Left colon (tissue), 2 donors: ENCODE results near the gene MID1. TPM values are rescaled to one million over a fixed set of nuclear protein-coding genes. Genes with fewer than 3 reads are reported as not detected.

Experiments used
- ATAC-seq: fragments of 200-7000 bp; cut with Tn5 transposase; one replicate; pipeline ENCODE4 v1.9.1; 2020; ENCODE audit warnings: mild to moderate bottlenecking, moderate library complexity
- DNase-seq, 2 donors: peaks; one replicate each; pipeline ENCODE4 v3.0.0-alpha.2; 2020
- intact Hi-C, 2 donors: fragments of 100-400 bp; cut with DNase I in 1 of 2; cut with micrococcal nuclease in 1 of 2; formaldehyde crosslinking; loops; one replicate each; pipeline versions ENCODE4 v1.11.2 to v1.14.0; 2022; cut with DNase I, micrococcal nuclease
- long read RNA-seq: library from polyadenylated mRNA; unstranded; transcript quantifications from one replicate; pipeline ENCODE4 v2.0.0, GENCODE V29; 2021
- total RNA-seq, 2 donors: library from RNA; stranded (reverse); fragmentation: NEBNext Ultra II Directional; extraction: Animal tissue kit (Norgen Biotek cat#: 25700); gene quantifications; one replicate each; pipeline ENCODE4 v1.2.1, GENCODE V29; 2021
- donor health status: DM: no; HTN: no; CAD: no.
- donor health status: DM: yes; HTN: yes; CAD: no.

Gene MID1
- 10 to 100 TPM; 38.5 to 40.1 TPM for total RNA-seq
- long read RNA-seq, full-length matches to known transcripts: 23 of 51 reads
- long read RNA-seq, partial matches to known transcripts: 18 of 51 reads
- long read RNA-seq, other reads (novel, unspliced or antisense): 10 of 51 reads

- intact Hi-C loops: no loop called here
- ATAC-seq (peak; percentile 56), DNase-seq (peak; percentile 62 to 74)
These were observed at the start of gene MID1 for GRCh38 chrX:10620121-10620699. Gene MID1, minus strand, starts transcription at chrX:10620585. Its CDS starts 53,038 bp downstream, at chrX:10567547.

GRCh38 chrX:10667143-10667542 is 46.8 kb upstream of the MID1 start:
- DNase-seq: no peak
- intact Hi-C loops: no loop called here
- no peak for ATAC-seq

GRCh38 chrX:10666102-10666501 is 45.7 kb upstream of the MID1 start:
- intact Hi-C loops: no loop called here
- no peak for DNase-seq
- no peak for ATAC-seq

GRCh38 chrX:10665681-10666080 is 45.3 kb upstream of the MID1 start:
- intact Hi-C loops: no loop called here

GRCh38 chrX:10660171-10660570 is 39.8 kb upstream of the MID1 start:
- intact Hi-C loops: no loop called here

More at GRCh38 chrX:10665681-10666080, 45.3 kb upstream of the MID1 start:
- no peak for DNase-seq
- no peak for ATAC-seq

GRCh38 chrX:10656214-10656613 is 35.8 kb upstream of the MID1 start:
- ATAC-seq (peak; percentile 58), DNase-seq (peak in 1 of 2 donors; percentile 10)
- intact Hi-C loops: no loop called here

More at GRCh38 chrX:10660171-10660570, 39.8 kb upstream of the MID1 start:
- ATAC-seq: no peak
- no peak for DNase-seq

- DNase-seq: no peak
- intact Hi-C loops: no loop called here
- no peak for ATAC-seq
These were observed 34.6 kb upstream of the MID1 start for GRCh38 chrX:10654960-10655359.

- DNase-seq: no peak
- no peak for ATAC-seq
- intact Hi-C loops: no loop called here
These were observed 32.9 kb upstream of the MID1 start for GRCh38 chrX:10653302-10653701.

- no peak for DNase-seq
- intact Hi-C loops: no loop called here
- no peak for ATAC-seq
These were observed 28.9 kb upstream of the MID1 start for GRCh38 chrX:10649265-10649664.

- ATAC-seq: no peak
- intact Hi-C loops: no loop called here
- DNase-seq: no peak
These were observed 28.2 kb upstream of the MID1 start for GRCh38 chrX:10648614-10649013.

GRCh38 chrX:10636851-10637250 is 16.5 kb upstream of the MID1 start:
- DNase-seq (no peak), ATAC-seq (no peak)
- intact Hi-C loops: loop anchor here in 1 of 2 donors (10.0 kb wide), 1 partner anchor 442 kb away; no protein-coding TSS in a partner anchor

- peak; percentile 85 for ATAC-seq
- intact Hi-C loops: loop anchor here in 1 of 2 donors (10.0 kb wide), 1 partner anchor 442 kb away; no protein-coding TSS in a partner anchor
- DNase-seq: peak in 1 of 2 donors; percentile 18
These were observed 16.0 kb upstream of the MID1 start for GRCh38 chrX:10636337-10636736.

GRCh38 chrX:10634392-10635161 is 14.2 kb upstream of the MID1 start:
- intact Hi-C loops: loop anchor here in 1 of 2 donors (10.0 kb wide), 1 partner anchor 440 kb away; no protein-coding TSS in a partner anchor
- ATAC-seq (no peak), DNase-seq (no peak)

- intact Hi-C loops: loop anchor here in 1 of 2 donors (10.0 kb wide), 1 partner anchor 439 kb away; no protein-coding TSS in a partner anchor
- no peak for ATAC-seq
- no peak for DNase-seq
These were observed 13.3 kb upstream of the MID1 start for GRCh38 chrX:10633722-10634121.

- no peak for DNase-seq
- no peak for ATAC-seq
- intact Hi-C loops: loop anchor here in 1 of 2 donors (10.0 kb wide), 1 partner anchor 437 kb away; no protein-coding TSS in a partner anchor
These were observed 11.2 kb upstream of the MID1 start for GRCh38 chrX:10631416-10632145.

GRCh38 chrX:10630320-10630719 is 9.9 kb upstream of the MID1 start:
- intact Hi-C loops: loop anchor here in 1 of 2 donors (10.0 kb wide), 1 partner anchor 436 kb away; no protein-coding TSS in a partner anchor
- no peak for DNase-seq
- no peak for ATAC-seq

GRCh38 chrX:10629905-10630304 is 9.5 kb upstream of the MID1 start:
- ATAC-seq: no peak
- no peak for DNase-seq
- intact Hi-C loops: loop anchor here in 1 of 2 donors (10.0 kb wide), 1 partner anchor 435 kb away; no protein-coding TSS in a partner anchor

GRCh38 chrX:10628906-10629305 is 8.5 kb upstream of the MID1 start:
- no peak for ATAC-seq
- intact Hi-C loops: no loop called here

GRCh38 chrX:10622197-10622596 is 1.8 kb upstream of the MID1 start:
- ATAC-seq: no peak
- intact Hi-C loops: no loop called here
- no peak for DNase-seq

More at GRCh38 chrX:10628906-10629305, 8.5 kb upstream of the MID1 start:
- DNase-seq: no peak
